Middle frontal gyrus (tissue), 1 donor: Measurements from ENCODE around the gene JSRP1.

ENCODE experiments used
- DNase-seq: peaks from one replicate; pipeline ENCODE4 v3.0.0-alpha.2; 2015; ENCODE audit warnings: low spot score; ENCODE audit errors: extremely low spot score

The JSRP1 gene

DNA sequence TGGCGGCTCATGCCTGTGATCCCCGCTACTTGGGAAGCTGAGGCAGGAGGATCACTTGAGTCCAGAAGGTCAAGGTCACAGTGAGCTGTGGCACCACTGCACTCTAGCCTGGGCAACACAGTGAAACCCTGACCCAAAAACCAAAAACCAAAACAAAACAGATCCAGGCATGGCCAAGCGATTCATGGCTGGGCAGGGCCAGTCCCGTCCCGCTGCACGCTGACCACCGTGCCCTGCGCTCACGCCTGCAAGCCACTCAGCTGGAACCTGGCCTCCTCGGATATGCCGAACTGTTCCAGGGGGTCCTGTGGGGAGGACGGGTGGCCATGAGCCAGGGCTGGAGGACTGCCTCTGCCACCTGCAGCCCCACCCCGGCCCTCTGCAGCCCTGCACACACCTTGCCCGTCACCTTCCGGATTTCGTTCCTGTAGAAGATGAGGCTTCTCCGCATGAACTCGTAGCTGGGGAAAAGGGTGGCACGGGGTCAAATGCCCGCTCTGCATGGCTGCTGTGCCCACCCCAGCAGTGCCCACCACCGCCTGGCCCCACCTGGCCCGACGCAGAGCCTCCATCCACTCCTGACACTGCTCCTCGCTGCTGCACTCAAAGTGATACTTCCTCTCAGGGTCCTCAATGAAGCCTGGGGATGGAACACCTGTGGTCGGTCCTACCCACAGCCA, 22.5 kb downstream of the JSRP1 start:
- no peak for DNase-seq

DNA sequence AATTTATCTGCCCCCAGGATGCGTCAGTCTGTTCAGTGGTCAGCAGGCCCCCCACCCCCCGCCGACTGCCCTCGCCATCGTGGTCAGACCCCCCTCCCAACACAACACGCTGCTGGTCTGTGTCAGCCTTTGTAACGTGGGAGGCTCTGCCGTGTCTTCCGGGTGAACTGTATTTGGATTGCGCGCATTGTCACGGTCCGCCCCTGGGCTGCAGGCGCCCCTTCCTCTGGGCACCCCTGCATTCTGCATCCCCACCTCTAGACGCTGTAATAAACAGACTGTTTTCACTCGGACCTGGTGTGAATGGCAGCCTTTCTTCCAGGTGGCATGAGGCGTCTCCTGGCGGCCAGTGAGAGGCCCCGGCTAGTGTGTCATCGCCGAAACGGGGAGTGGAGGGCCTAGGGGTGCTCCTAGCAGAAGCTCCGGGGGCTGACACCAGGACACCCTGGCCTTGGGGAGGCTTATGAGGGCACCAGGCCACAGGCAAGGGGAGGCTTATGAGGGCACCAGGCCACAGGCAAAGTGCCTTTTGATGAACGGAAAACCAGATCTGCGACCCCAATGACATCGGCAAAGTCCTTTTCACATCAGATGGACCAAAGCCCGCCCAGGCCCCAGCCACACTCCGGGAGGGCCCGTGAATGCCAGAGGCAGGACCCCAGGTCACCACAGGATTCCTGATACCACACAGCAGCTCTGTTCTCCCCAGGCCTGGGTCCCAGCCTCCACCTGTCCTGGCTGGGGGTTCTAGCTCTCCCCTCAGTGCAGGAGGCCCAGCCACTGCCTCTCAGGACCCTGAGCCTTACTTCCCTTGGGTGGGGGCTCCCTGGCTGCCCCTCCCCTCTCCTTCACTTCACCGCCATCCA, 23.7 kb downstream of the JSRP1 start:
- no peak for DNase-seq

DNA sequence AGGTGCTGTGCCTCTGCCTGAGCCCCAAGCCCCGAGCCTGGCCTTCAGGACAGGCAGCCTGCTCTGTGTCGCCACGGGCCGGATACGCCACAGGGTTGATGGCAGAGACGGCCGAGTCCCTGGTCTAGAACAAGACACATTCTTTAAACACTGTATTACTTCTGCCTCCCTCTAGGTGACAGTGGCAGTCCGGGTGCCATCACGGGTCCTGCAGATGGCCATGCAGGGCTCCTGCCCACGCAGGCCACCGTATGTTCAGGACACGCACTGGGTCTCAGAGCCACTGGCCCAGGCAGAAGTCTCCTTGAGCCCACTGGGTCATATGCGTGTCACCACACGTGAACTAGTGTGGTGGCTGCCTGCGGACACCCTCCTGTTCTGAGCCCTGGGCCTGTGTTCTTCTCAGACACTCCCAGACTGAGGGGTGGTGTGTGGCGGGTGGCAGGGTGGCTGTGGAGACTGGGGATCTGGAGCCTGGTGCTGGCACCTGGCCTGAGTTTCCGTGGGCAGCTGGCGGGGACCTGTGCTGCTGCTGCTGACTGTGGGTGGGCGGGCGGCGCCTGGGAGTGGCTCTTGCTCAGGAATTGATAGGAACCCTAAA, 24.5 kb downstream of the JSRP1 start:
- DNase-seq = no peak

DNA sequence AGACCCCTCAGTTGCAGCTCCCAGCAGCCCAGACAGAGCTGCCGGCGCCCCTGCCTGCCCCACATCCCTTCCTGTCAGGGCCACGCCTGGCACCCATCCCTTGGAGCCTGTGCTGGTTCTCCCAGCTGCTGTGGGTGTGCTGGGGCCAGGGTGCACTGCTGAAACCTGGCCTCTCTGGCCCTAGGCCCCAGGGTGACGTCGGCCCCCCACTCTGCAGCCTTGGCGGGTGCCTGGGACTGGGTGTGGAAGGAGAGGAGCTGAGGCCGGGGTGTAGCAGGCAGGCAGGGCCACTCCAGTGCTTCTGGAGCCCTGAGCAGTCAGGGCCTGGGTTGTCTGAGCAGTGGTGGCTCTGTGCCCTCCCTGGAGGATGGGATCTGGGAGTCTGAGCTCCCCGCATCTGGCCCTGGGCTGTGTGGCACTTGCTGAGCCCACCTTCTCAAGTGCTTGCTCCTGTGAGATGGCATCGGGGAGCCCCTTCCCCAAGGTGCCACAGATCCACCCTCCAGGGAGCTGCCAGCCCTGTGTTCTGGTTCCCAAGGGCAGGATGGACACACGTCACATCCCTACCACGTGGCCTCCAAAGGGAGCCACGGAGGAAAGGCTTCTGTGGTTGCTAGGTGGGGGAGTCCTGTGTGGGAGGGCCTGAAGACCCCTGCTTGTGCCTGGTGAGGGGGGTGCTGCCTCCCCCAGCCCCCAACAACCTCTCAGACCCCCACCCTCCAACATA, 25.2 kb downstream of the JSRP1 start:
- no peak for DNase-seq

DNA sequence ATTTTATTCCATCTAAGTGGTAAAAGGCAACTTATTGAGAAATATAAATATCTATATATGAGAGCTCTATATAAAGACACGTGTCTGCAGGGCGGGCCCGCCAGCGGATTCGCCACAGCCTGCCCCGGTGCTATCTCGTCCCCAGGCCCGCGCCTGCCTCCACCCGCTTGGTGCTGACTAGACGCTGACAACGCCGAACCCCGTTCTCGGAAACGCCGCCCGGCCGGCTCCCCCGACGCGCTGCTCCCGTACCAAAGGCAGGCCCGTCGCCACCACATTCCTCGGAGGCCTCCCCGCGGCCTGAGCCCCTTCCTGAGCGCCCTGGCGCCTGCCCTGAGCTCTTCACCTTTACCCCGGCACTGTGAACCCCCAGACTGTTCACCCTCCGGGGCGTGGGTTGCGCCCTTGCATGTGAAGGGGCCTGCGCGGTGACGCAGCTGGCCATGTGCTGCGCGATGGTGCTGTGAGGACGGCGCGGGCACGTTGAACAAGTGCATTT, 26.1 kb downstream of the JSRP1 start:
- no peak for DNase-seq

DNA sequence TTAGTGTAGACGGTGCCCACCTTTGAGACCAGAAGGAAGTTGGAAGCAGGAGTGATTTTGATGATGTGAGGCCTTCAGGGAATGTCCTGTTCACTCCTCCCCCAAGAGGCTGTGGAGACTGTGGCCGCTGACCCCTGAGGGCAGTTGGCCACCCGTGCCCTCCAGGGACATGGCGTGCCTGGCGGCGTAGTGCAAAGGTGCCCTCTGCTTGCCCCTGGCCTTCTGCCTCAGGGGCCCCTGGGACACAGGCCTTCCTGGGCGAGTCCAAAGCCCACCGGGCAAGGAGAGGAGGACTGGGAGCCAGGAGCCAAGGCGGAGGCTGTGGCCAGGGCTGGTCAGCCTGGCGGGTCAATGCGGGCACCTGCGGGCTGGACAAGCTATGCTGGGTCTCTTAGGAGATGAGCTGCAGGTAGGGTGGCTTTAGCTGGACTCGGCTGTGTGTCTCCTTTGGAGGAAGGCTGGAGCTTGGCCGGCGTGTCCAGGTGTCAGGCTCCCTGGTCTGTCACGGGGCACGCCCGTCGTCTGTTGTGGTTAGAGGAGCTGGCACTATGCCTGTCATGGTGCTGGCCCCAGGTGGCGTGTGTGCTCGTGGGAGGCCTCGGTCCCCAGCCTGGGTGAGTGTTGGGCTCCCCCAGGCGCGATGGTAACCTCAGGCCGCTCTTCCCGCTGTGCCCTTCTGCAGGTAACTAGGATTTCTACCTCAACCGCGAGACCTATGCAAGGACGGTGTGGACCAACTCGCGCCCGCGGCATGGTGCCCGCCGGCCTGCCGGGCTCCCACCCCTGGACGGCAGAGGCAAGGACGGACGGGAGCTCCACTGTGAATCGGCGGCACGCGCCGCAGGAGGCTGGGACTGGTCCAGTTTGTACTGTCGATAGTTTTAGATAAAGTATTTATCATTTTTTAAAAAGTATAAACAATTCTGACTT, 26.8 kb downstream of the JSRP1 start:
- DNase-seq = no peak

DNA sequence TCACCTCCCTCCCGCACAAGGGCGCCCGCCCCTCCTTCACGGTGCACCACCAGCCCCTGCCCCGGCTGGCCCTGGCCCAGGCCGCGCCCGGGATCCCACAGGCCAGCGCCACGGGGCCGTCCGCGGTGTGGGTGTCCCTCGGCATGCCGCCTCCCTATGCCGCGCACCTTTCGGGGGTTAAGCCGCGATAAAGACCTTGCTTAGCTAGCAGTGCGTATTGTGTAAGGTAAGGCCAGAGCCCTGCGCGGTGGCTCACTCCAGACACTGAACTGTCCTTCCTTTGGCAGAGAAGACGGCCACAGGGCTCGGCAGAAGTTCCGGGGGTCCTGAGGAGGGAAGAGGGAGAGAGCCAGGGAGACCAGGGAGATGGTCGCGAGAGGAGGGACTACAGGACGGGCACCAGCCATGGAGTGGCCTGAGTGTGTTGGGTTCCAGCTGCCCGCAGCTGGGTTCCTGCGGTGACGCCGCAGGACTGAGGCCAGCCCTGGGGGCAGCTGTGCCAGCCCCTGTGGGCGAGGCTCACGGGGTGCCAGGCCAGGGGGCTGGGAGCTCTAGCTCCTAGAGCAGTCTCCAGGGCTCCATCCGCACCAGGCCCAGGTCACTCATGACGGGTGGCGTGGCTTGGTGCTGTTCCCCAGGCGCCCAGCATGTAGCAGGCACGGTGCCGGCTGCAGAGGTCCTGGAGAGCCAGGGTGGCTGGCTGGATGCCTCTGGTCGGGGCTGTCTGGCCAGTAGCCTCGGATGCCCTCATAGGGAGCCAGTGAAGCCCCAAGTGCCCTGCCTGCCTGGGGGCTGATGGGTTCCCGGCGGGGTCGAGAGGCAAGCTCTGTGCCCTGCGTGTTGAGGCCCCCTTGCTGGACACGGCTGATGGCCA, 27.8 kb downstream of the JSRP1 start:
- DNase-seq = no peak

DNA sequence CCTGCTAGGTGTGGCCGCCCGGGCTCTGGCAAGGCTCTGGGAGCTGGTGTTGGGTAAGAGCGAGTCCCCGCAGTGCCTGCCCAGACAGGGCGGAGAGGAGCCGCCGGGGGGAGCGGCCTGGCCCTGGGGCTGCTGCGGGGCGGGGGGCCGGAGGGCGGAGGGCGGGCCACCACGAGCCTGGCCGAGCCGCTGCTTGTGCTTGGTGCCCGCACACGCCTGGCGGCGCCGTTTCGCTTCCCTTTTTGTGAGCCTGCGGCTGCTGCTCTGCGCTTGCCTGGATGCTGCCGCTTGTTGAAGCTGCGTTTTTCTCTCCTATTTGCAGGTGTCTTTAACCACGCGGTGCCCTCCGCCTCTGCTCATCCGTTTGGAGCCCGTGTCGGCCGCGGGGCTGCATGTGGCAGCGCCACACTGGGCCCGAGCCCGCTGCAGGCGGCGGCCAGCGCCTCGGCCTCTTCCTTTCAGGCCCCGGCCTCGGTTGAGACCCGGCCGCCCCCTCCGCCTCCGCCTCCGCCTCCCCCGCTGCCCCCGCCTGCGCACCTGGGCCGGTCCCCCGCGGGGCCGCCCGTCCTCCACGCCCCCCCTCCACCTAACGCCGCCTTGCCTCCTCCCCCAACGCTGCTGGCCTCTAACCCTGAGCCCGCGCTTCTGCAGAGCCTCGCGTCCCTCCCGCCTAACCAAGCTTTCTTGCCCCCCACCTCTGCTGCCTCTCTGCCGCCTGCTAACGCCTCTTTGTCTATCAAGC, 28.6 kb downstream of the JSRP1 start:
- no peak for DNase-seq

DNA sequence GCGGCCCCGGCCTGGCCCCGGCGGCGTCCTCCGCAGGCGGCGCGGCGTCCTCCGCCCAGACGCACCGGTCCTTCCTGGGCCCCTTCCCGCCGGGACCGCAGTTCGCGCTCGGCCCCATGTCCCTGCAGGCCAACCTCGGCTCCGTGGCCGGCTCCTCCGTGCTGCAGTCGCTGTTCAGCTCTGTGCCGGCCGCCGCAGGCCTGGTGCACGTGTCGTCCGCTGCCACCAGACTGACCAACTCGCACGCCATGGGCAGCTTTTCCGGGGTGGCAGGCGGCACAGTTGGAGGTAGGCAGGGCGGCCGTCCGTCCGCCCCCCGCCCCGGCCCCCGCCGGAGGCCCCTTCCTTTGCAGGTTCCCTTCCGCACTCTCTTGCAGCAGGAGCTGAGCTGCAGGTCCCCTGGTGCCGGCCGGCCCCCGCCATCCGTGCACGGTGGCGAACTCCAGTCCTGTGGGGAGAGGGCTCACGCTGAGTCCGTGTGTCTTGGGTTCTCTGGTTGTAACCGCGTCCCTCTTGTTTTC, 29.3 kb downstream of the JSRP1 start:
- DNase-seq = no peak

DNA sequence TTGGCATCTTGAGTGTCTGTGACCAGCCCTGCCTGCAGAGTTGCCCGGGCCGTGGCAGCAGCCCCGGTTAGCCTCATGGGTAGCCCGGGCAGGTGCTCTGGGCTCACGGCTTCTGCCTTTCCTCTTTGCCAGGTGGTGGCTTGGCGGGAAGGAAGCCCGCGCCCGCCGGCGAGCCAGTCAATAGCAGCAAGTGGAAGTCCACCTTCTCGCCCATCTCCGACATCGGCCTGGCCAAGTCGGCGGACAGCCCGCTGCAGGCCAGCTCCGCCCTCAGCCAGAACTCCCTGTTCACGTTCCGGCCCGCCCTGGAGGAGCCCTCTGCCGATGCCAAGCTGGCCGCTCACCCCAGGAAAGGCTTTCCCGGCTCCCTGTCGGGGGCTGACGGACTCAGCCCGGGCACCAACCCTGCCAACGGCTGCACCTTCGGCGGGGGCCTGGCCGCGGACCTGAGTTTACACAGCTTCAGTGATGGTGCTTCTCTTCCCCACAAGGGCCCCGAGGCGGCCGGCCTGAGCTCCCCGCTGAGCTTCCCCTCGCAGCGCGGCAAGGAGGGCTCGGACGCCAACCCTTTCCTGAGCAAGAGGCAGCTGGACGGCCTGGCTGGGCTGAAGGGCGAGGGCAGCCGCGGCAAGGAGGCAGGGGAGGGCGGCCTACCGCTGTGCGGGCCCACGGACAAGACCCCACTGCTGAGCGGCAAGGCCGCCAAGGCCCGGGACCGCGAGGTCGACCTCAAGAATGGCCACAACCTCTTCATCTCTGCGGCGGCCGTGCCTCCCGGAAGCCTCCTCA, 30.0 kb downstream of the JSRP1 start:
- DNase-seq = no peak

DNA sequence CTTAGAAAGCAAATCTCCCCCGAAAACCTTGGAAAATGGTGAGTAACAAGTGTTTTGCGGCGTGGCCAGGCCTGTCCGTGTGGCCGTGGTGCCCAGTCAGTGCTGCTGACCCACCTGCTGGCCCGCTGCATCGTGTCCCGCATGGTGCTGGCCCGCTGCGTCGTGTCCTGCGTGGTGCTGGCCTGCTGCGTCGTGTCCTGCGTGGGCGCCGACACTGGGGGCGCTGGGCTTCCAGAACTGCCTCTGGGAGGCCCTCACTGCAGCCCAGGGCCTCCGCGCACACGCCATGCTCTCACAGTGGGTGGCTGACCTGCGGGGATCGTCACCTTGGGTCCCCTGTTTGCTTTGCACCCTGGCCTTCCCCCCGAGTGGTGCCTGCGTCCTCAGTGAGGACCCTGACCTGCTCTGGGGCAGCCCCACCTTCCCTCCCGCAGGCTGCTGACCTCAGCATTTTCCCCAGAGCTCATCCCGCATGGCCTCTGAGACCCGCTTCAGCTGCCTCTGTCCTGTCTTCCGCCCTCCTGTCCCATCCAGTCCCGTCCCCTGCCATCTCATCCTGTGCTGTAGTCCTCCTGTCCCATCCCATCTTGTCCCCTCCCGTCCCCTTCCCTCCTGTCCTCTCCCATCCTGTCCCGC, 30.7 kb downstream of the JSRP1 start:
- DNase-seq = no peak

DNA sequence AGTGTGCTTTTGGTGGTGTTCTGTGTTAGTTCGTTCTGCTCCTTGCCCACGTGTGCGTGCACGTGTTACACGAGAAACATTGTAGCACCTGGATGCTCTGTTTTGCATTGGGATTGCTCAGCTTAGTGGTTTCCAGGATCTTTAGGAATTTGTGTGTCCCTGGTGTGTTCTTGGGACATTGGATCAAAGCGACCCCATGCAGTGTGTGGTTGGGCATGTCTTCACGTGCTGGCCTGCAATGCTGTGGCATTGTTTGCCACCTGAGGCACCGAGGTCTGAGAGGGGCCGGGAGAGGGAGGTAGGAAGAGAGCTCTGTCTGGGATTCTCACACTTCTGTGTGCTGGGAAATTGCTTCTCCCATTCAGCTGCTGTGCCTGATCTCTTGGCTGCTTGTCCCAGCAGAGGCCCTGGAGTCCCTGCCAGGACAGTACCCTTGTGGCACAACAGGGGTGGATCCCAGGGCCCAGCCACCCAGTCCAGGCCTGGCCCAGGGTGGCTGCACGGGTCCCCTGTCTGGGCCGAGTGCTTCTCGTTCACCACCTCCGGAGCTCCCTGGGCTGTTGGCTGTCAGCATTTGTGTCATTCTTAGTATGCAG, 31.4 kb downstream of the JSRP1 start:
- DNase-seq = no peak

DNA sequence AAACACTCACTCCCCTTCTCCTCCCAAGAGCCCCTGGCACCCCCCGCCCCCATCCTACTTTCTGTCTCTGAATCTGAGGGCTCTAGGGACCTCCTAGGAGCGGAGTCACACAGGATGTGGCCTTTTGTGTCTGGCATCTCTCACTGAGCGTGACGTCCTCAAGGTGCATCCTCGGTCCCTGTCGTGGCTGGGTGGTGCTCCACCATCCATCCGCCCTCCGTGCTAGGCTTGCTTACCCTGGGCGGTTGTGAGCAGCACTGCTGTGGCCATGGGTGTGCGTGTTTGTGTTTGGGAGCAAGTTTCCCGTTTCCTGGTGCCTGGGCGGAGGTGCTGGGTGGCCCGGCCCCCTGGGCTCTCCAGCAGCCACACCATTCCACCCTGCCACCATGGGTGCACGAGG, 32.3 kb downstream of the JSRP1 start:
- no peak for DNase-seq

DNA sequence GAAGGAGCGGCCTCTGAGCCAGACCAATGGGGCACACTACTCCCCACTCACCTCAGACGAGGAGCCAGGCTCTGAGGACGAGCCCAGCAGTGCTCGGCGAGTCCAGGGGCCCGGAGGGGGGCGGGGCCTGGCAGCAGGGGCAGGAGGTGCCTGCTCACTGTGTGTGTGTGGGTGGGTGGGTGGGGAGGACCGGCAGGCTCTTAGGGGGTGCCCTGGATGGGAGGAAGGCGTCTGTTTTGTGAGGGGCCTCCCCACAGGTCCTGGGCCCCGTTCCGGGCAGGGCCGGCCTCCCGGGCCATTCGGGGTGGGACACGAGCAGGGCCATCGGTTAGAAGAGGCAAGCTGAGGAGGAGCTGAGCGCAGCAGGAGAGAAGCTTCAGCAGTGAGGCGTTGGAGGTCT, 32.8 kb downstream of the JSRP1 start:
- no peak for DNase-seq

DNA sequence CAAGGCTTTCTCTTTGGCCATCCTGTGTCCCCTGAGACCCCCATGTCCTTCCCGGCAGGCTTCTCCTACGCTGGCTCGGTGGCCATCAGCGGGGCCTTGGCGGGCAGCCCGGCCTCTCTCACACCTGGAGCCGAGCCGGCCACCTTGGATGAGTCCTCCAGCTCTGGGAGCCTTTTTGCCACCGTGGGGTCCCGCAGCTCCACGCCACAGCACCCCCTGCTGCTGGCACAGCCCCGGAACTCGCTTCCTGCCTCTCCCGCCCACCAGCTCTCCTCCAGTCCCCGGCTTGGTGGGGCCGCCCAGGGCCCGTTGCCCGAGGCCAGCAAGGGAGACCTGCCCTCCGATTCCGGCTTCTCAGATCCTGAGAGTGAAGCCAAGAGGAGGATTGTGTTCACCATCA, 34.3 kb downstream of the JSRP1 start:
- no peak for DNase-seq

DNA sequence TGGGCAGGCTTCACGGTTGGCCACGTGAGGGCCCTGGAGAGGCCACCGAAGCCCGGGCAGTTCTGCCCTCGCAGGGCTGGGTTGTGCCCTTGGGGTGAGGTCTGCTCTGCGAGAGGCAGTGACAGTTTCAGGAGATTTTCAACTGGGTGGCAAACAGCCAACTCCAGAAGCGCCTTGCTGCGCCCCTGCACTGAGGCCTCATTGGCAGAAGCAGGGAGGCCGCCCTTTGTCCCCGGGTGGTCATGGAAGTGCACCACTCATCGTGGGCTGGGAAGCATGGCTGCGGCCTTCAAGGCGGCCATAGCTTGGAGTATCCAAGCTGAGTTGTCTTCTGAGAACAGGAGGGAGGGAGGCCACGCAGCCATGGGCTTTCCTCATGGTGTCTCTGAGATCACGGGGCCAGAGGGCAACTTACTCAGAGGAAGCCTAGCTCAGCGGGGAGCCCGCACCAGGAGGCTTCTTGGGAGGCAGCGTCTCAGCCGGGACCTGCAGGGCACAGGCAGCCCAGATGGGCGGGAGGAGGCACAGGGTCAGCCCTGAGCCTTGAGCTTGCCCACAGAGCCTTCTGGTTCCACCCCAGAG, 34.9 kb downstream of the JSRP1 start:
- DNase-seq = no peak

DNA sequence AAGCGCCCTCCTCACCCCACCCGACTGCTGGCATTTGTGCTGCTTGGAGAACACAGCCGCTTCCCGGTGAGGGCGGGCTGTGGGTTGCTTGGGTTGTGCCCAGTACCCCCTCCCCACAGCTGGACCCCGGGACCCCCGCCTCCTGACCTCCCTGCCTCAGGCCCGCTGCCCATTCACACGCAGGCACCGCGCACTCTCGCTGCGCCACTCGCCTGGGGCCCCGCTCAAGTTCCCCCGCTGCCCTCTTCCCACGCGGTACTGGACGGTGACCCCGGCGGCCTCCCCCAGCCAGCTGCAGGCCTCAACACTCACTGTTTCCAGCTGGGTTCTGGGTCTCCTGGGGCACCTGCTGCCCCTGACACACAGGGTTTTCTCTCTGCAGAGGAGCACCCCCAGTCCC, 36.5 kb downstream of the JSRP1 start:
- no peak for DNase-seq
